MM.1S (cell line): ENCODE data around the gene NHLRC1.
"Not testable (repeated sequence)": the region's sequence is repeated elsewhere in the genome, so short reads cannot be mapped to it uniquely, and the experiment has no call there.

ENCODE experiments used
- DNase-seq: peaks from one replicate; pipeline ENCODE4 v3.0.0-alpha.2; 2015
- H2AFZ ChIP-seq: fragments of 300-600 bp; sonication (generic); 2 replicates; pipeline ENCODE4 v1.6.0; 2016; ENCODE audit warnings: antibody characterized with exemption, low read length
- H3F3A ChIP-seq: fragments of 300-600 bp; sonication (generic); 2 replicates; pipeline ENCODE4 v1.6.1; 2016; ENCODE audit warnings: mild to moderate bottlenecking, antibody characterized with exemption, low read length, moderate library complexity, mixed read lengths; ENCODE audit not compliant: insufficient read depth
- H3K27ac ChIP-seq: fragments of 300-600 bp; sonication (generic); 2 replicates; pipeline ENCODE4 v1.5.1; 2016; ENCODE audit warnings: mild to moderate bottlenecking, low read length
- H3K27me3 ChIP-seq: fragments of 300-600 bp; sonication (generic); replicated peaks from 2 replicates; pipeline ENCODE4 v1.6.0; 2016; ENCODE audit warnings: low read length; ENCODE audit not compliant: insufficient read depth
- H3K36me3 ChIP-seq: fragments of 300-600 bp; sonication (generic); replicated peaks from 2 replicates; pipeline ENCODE4 v1.6.1; 2016; ENCODE audit warnings: mild to moderate bottlenecking, low read length, mixed read lengths; ENCODE audit not compliant: insufficient read depth
- H3K4me1 ChIP-seq: fragments of 300-600 bp; sonication (generic); 2 replicates; pipeline ENCODE4 v1.6.1; 2016; ENCODE audit warnings: low read length, mixed read lengths
- H3K4me2 ChIP-seq: fragments of 300-600 bp; sonication (generic); 2 replicates; pipeline ENCODE4 v1.6.0; 2016; ENCODE audit warnings: low read depth, low read length
- H3K4me3 ChIP-seq: fragments of 300-600 bp; sonication (generic); 2 replicates; pipeline ENCODE4 v1.5.1; 2016; ENCODE audit warnings: low read length, mixed read lengths
- H3K79me2 ChIP-seq: fragments of 300-600 bp; sonication (generic); 2 replicates; pipeline ENCODE4 v1.6.1; 2016; ENCODE audit warnings: mixed run types, low read length, mixed read lengths
- H3K9ac ChIP-seq: fragments of 300-600 bp; sonication (generic); 2 replicates; pipeline ENCODE4 v1.6.1; 2016; ENCODE audit warnings: low read length, mixed read lengths
- H3K9me2 ChIP-seq: fragments of 300-600 bp; sonication (generic); replicated peaks from 2 replicates; pipeline ENCODE4 v1.6.1; 2016; ENCODE audit warnings: mild to moderate bottlenecking, low read length, mixed read lengths; ENCODE audit not compliant: insufficient read depth
- H3K9me3 ChIP-seq: fragments of 300-600 bp; sonication (generic); replicated peaks from 2 replicates; pipeline ENCODE4 v1.6.1; 2016; ENCODE audit warnings: mild to moderate bottlenecking, low read length, mixed read lengths; ENCODE audit not compliant: insufficient read depth
- H4K20me1 ChIP-seq: fragments of 300-600 bp; sonication (generic); 2 replicates; pipeline ENCODE4 v1.6.1; 2016; ENCODE audit warnings: mild to moderate bottlenecking, low read length, moderate library complexity, mixed read lengths; ENCODE audit not compliant: insufficient read depth
- CTCF ChIP-seq: fragments of 300-600 bp; sonication (generic); IDR thresholded peaks from 2 replicates; pipeline ENCODE4 v1.5.1; 2016; ENCODE audit warnings: antibody characterized with exemption, low read length, mixed read lengths
- EZH2 ChIP-seq: fragments of 300-600 bp; sonication (generic); optimal IDR thresholded peaks from 2 replicates; pipeline ENCODE3; 2017; ENCODE audit warnings: low read depth, mild to moderate bottlenecking, antibody characterized with exemption, low read length, mixed read lengths
- EZH2phosphoT487 ChIP-seq: fragments of 300-600 bp; sonication (generic); IDR thresholded peaks from 2 replicates; pipeline ENCODE4 v1.6.1; 2018; ENCODE audit warnings: antibody characterized with exemption, low read length

Gene NHLRC1

GRCh38 chr6:18154507-18155149 lies 32.2 kb upstream of the NHLRC1 start, which contains the start of gene TPMT:
Gene TPMT (minus strand): TSS chr6:18155077. CDS start chr6:18149127, 5,950 bp downstream.
- H3K9me2 ChIP-seq: no peaks in the 10 kb centered on the region
- H3K4me3 ChIP-seq: peak within 1 kb of the TSS; percentile 95
- H3K4me2 ChIP-seq: peak within 1 kb of the TSS; percentile 70
- H3K4me1 ChIP-seq: no peaks in the 10 kb centered on the region
- H3K27ac ChIP-seq: peak within 1 kb of the TSS; percentile 66; the same call in 1 of the 2 replicates
- H3K36me3 ChIP-seq: no peaks in the 10 kb centered on the region
- no peaks in the 10 kb centered on the region for H3K27me3 ChIP-seq
- H3K9ac ChIP-seq: peak within 1 kb of the TSS; percentile 77
- no peaks in the 10 kb centered on the region for H3K9me3 ChIP-seq
- H2AFZ ChIP-seq: peak within 1 kb of the TSS; percentile 98
- no peaks in the 10 kb centered on the region for H4K20me1 ChIP-seq
- no peaks in the 10 kb centered on the region for H3K79me2 ChIP-seq
- no peak for TF ChIP-seq CTCF
- no peak for TF ChIP-seq EZH2
- no peak for DNase-seq
- peaks cover 11% of the 10 kb centered on the region; the same call in 1 of the 2 replicates for H3F3A ChIP-seq

- no peaks in the 10 kb centered on the region for H3K9me3 ChIP-seq
- no peak overlapping the region for H3K4me3 ChIP-seq
- H3K4me2 ChIP-seq: no peak overlapping the region
- H3K27ac ChIP-seq: no peak overlapping the region
- H3K27me3 ChIP-seq: no peaks in the 10 kb centered on the region
- no peaks in the 10 kb centered on the region for H4K20me1 ChIP-seq
- H3K9me2 ChIP-seq: no peaks in the 10 kb centered on the region
- peaks cover 11% of the 10 kb centered on the region; the same call in 1 of the 2 replicates for H3F3A ChIP-seq
- no peaks in the 10 kb centered on the region for H3K4me1 ChIP-seq
- H3K79me2 ChIP-seq: no peaks in the 10 kb centered on the region
- no peak overlapping the region for H2AFZ ChIP-seq
- no peak for DNase-seq
- H3K9ac ChIP-seq: no peak overlapping the region
- H3K36me3 ChIP-seq: no peaks in the 10 kb centered on the region
- TF ChIP-seq EZH2: no peak
- no peak for TF ChIP-seq EZH2phosphoT487
- TF ChIP-seq CTCF: no peak
Measured at GRCh38 chr6:18153311-18153703, 30.8 kb upstream of the NHLRC1 start.

- no peaks in the 10 kb centered on the region for H3K9me3 ChIP-seq
- no peaks in the 10 kb centered on the region for H4K20me1 ChIP-seq
- no peaks in the 10 kb centered on the region for H3K36me3 ChIP-seq
- no peaks in the 10 kb centered on the region for H3K27me3 ChIP-seq
- TF ChIP-seq CTCF: no peak
- no peak for TF ChIP-seq EZH2
- no peak for TF ChIP-seq EZH2phosphoT487
- H3K79me2 ChIP-seq: no peaks in the 10 kb centered on the region
- DNase-seq: no peak
- H3K4me1 ChIP-seq: no peaks in the 10 kb centered on the region
- no peak overlapping the region for H3K4me3 ChIP-seq
- H3K4me2 ChIP-seq: no peak overlapping the region
- H3K9ac ChIP-seq: no peak overlapping the region
- H3F3A ChIP-seq: peaks cover 11% of the 10 kb centered on the region; the same call in 1 of the 2 replicates
- H2AFZ ChIP-seq: no peak overlapping the region
- H3K27ac ChIP-seq: no peak overlapping the region
- no peaks in the 10 kb centered on the region for H3K9me2 ChIP-seq
Measured at GRCh38 chr6:18151801-18152200, 29.3 kb upstream of the NHLRC1 start.

DNA sequence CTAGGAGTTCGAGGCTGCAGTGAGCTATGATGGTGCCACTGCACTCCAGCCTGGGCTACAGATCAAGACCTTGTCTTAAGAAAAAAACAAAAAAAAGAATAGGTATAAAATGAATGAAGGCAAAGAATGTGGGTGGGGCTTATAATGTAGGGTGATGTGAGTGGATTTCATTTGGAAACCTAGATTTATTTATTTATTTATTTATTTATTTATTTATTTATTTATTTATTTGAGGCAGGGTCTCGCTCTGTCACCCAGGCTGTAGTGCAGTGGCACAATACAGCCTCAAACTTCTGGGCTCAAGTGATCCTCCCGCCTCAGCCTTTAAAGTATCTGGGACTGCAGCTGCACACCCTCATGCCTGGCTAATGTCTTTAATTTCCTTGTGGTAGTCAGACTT lies 28.9 kb upstream of the NHLRC1 start:
- H3K79me2 ChIP-seq, DNase-seq, H3K36me3 ChIP-seq, H3K4me2 ChIP-seq, H4K20me1 ChIP-seq, H3K4me1 ChIP-seq, H3K4me3 ChIP-seq, H3K9me3 ChIP-seq, H3K27me3 ChIP-seq, H3K9me2 ChIP-seq, H2AFZ ChIP-seq, H3K27ac ChIP-seq, H3K9ac ChIP-seq: not testable (repeated sequence)
- peaks cover 10% of the 10 kb centered on the region; the same call in 1 of the 2 replicates for H3F3A ChIP-seq
